Common myeloid progenitor, CD34-positive (primary cell): ENCODE data around the gene GAGE12G.
"Not testable (repeated sequence)": the region's sequence is repeated elsewhere in the genome, so short reads cannot be mapped to it uniquely, and the experiment has no call there.

Experiments used
- CTCF ChIA-PET: fragments of 350-600 bp; sonication (Branson Sonifier 250); formaldehyde crosslinking; loops from one replicate; lab custom pipeline; 2021; ENCODE audit warnings: antibody characterized with exemption; lab: Charles Lee
- POLR2A ChIA-PET: fragments of 350-600 bp; sonication (Branson Sonifier 250); formaldehyde crosslinking; loops from one replicate; lab custom pipeline; 2021; ENCODE audit warnings: antibody characterized with exemption; lab: Charles Lee
- DNase-seq, 3 donors: peaks; one replicate each; pipeline versions ENCODE4 v3.0.0 to v3.0.0-alpha.2; 2013
- H3K27ac ChIP-seq, 2 experiments: 1 replicate in 1 of 2; 2 replicates in 1 of 2; pipeline ENCODE4 v1.7.0; 2013; ENCODE audit warnings: inconsistent platforms in 2 of 2, low read length in 2 of 2, mild to moderate bottlenecking in 2 of 2, low read depth in 1 of 2, moderate library complexity in 1 of 2; ENCODE audit not compliant: severe bottlenecking in 2 of 2, insufficient read depth in 1 of 2, poor library complexity in 1 of 2
- H3K27me3 ChIP-seq, 5 experiments: replicated peaks in 2 of 5; 1 replicate in 3 of 5; 2 replicates in 2 of 5; pipeline versions ENCODE4 v1.6.1 to v1.7.0; 2013; ENCODE audit warnings: low read length in 4 of 5, mild to moderate bottlenecking in 2 of 5, moderate library complexity in 2 of 5, inconsistent platforms in 1 of 5; ENCODE audit not compliant: insufficient read depth in 5 of 5, control insufficient read depth in 4 of 5
- H3K36me3 ChIP-seq, 4 experiments: 1 replicate in 2 of 4; 2 replicates in 2 of 4; pipeline versions ENCODE4 v1.6.1 to v1.7.0; 2013; ENCODE audit warnings: low read length in 3 of 4, control low read depth in 1 of 4, mild to moderate bottlenecking in 1 of 4; ENCODE audit not compliant: control insufficient read depth in 4 of 4, insufficient read depth in 4 of 4
- H3K4me1 ChIP-seq, 4 experiments: 1 replicate in 3 of 4; 2 replicates in 1 of 4; pipeline versions ENCODE4 v1.6.1 to v1.7.1; 2013; ENCODE audit warnings: low read length in 3 of 4, mild to moderate bottlenecking in 3 of 4, control low read depth in 1 of 4, inconsistent platforms in 1 of 4, moderate library complexity in 1 of 4; ENCODE audit not compliant: control insufficient read depth in 4 of 4, insufficient read depth in 4 of 4; ENCODE audit errors: control extremely low read depth in 1 of 4
- H3K4me3 ChIP-seq, 7 experiments: 1 replicate in 4 of 7; 2 replicates in 3 of 7; pipeline versions ENCODE4 v1.5.1 to v1.7.0; 2013; ENCODE audit warnings: mild to moderate bottlenecking in 7 of 7, low read length in 6 of 7, moderate library complexity in 6 of 7, inconsistent platforms in 2 of 7, low read depth in 2 of 7, control low read depth in 1 of 7; ENCODE audit not compliant: insufficient read depth in 4 of 7, control insufficient read depth in 1 of 7; ENCODE audit errors: extremely low read depth in 1 of 7
- H3K9me3 ChIP-seq, 5 experiments: 1 replicate in 4 of 5; 2 replicates in 1 of 5; pipeline versions ENCODE4 v1.6.1 to v1.7.1; 2013; ENCODE audit warnings: low read length in 4 of 5, mild to moderate bottlenecking in 2 of 5, inconsistent platforms in 1 of 5, low read depth in 1 of 5, moderate library complexity in 1 of 5; ENCODE audit not compliant: control insufficient read depth in 4 of 5, insufficient read depth in 2 of 5; ENCODE audit errors: control extremely low read depth in 1 of 5
- WGBS: methylation state at CpG from one replicate; pipeline ENCODE4 v1.1.5; 2013; ENCODE audit not compliant: insufficient coverage; 5-methylcytosine and 5-hydroxymethylcytosine counted together

The GAGE12G gene

GRCh38 chrX:49579649-49580048 is 9.4 kb downstream of the GAGE12G start, which contains the start of gene GAGE12H:
Gene GAGE12H (plus strand): TSS chrX:49579949. CDS start chrX:49581104, 1,155 bp downstream.
- H3K9me3 ChIP-seq, H3K36me3 ChIP-seq, CTCF ChIA-PET, H3K4me3 ChIP-seq, H3K4me1 ChIP-seq, H3K27me3 ChIP-seq, DNase-seq, H3K27ac ChIP-seq, POLR2A ChIA-PET: not testable (repeated sequence)
- WGBS = no CpG with 5 or more reads among the region's 16 CpGs

- CTCF ChIA-PET, POLR2A ChIA-PET, H3K9me3 ChIP-seq, H3K36me3 ChIP-seq, DNase-seq, H3K4me1 ChIP-seq, H3K4me3 ChIP-seq, H3K27me3 ChIP-seq, H3K27ac ChIP-seq: not testable (repeated sequence)
- no CpG with 5 or more reads among the region's 16 CpGs for WGBS
Observed at GRCh38 chrX:49589196-49589595, 19.0 kb downstream of the GAGE12G start, which contains the start of gene GAGE2A. Gene GAGE2A (plus strand): TSS chrX:49589496. CDS start chrX:49590651, 1,155 bp downstream.

GRCh38 chrX:49589769-49590478 is 19.7 kb downstream of the GAGE12G start:
- H3K4me3 ChIP-seq, POLR2A ChIA-PET, H3K4me1 ChIP-seq, H3K27me3 ChIP-seq, H3K36me3 ChIP-seq, DNase-seq, H3K9me3 ChIP-seq, H3K27ac ChIP-seq, CTCF ChIA-PET: not testable (repeated sequence)
- WGBS = 94% methylated on average over 12 of the region's 37 CpGs

GRCh38 chrX:49590488-49590887 is 20.3 kb downstream of the GAGE12G start:
- H3K27me3 ChIP-seq, DNase-seq, CTCF ChIA-PET, H3K9me3 ChIP-seq, H3K4me1 ChIP-seq, H3K27ac ChIP-seq, POLR2A ChIA-PET, H3K36me3 ChIP-seq, H3K4me3 ChIP-seq: not testable (repeated sequence)
- no CpG with 5 or more reads among the region's 17 CpGs for WGBS

GRCh38 chrX:49598720-49599119 is 28.5 kb downstream of the GAGE12G start, which contains the start of gene GAGE1:
Gene GAGE1 (plus strand): TSS chrX:49599020. CDS start chrX:49600175, 1,155 bp downstream.
- WGBS = no CpG with 5 or more reads among the region's 16 CpGs
- DNase-seq, H3K27ac ChIP-seq, H3K9me3 ChIP-seq, CTCF ChIA-PET, H3K27me3 ChIP-seq, H3K4me1 ChIP-seq, H3K36me3 ChIP-seq, H3K4me3 ChIP-seq, POLR2A ChIA-PET: not testable (repeated sequence)

GRCh38 chrX:49610718-49611310 is 40.6 kb downstream of the GAGE12G start:
- no peaks in the 10 kb centered on the region for H3K36me3 ChIP-seq
- H3K27me3 ChIP-seq = no peaks in the 10 kb centered on the region
- ChIA-PET CTCF (no interaction called here), POLR2A (interaction anchor here (0.6 kb wide), 1 partner anchor 1384 kb away, joined by 4 read pairs; no protein-coding TSS in a partner anchor)
- WGBS = 75% methylated on average over 7 of the region's 7 CpGs
- no peaks in the 10 kb centered on the region for H3K4me1 ChIP-seq
- no peaks in the 10 kb centered on the region for H3K9me3 ChIP-seq
- H3K4me3 ChIP-seq = no peak overlapping the region
- DNase-seq = peak in 1 of 3 donors; percentile 1
- H3K27ac ChIP-seq = no peak overlapping the region

- Histone ChIP-seq H3K36me3 (no peaks in the 10 kb centered on the region), H3K27ac (no peak overlapping the region), H3K27me3 (no peaks in the 10 kb centered on the region), H3K9me3 (no peaks in the 10 kb centered on the region), H3K4me3 (no peak overlapping the region), H3K4me1 (no peaks in the 10 kb centered on the region)
- no CpG with 5 or more reads among the region's 2 CpGs for WGBS
- CTCF ChIA-PET = no interaction called here
- no peak for DNase-seq
- POLR2A ChIA-PET = no interaction called here
Observed at GRCh38 chrX:49618574-49618973, 48.4 kb downstream of the GAGE12G start.
